Colon (tissue), 2 donors: ENCODE measurements around the gene CACFD1.

ENCODE experiments used
- FAIRE-seq: peaks from 2 replicates; lab custom pipeline; 2012; peaks lifted over from hg19 to GRCh38; lab: Jason Lieb, UNC
- donor health status: control.
- donor health status: control.

Gene CACFD1

GRCh38 chr9:133459476-133460404, at the start of gene CACFD1:
Gene CACFD1, plus strand, starts transcription at chr9:133459978. Its CDS starts 89 bp downstream, at chr9:133460067.
- no peak for FAIRE-seq

DNA sequence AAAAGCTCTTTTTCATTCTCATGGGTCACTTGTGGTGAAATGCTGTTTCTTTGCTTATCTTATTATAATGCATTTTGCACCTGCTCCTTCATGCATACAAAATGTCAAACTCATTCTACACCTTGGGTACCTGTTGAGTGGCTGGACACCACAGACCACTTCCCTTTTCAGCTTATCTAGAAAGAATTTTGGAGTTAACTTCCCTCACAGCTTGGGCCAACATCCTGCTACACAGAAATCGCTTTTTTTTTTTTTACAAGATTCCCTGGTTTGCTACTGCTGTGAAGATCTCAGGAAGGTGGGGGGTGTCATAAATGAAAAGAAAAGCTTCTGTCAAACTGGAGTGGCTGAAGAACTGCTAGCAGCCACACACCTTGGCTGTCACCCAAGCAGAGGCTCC, 44.6 kb upstream of the CACFD1 start:
- no peak for FAIRE-seq

DNA sequence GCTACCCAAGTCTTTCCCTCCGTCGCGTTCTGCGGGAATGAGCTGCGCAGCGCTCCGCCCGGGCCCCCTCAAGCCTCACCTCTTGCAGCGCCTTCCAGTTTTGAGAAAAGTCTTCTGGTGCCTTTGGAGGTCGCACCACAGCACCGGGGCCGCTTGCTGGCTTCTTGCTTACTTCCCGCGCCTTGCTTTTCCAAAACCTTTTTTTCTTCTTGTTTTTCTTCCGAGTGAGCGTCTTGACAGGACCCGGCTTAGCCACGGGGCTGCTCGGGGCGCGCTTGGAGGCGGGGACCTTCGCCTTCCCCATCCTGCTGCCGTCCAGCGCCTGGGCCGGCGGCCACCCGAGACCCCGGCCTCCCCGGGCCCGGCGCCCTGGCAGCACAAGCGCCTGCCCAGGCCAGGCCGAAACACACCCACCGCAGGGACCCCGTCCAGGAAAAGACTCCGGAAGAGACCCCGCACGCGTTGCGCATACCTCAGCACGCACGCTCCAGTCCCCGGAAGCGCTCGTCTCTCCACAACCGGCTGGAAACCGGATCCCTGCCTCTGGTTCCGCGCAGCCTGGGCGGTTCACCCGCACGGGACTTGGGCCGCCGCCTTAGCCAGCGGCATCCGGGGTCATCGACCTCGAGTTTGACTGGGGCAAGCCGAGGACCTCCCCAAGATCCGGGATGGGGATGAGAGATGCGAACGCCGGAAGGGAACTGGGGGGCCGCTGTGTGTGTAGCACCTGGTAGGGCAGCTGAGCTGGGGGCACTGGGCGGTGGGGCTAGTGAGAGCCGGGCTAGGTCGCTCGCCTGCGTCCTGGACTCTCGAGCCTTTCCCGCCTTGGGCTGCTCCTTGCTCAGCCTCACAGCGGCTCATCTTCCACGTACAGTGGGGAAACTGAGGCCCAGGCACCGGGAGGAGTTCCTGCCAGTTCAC, 42.0 kb upstream of the CACFD1 start, which contains the start of gene REXO4:
Gene REXO4, minus strand, starts transcription at position 470 of the 921 bp plus-strand sequence. Its CDS starts 166 bp downstream, at position 304.
- no peak for FAIRE-seq

- no peak for FAIRE-seq
Observed at GRCh38 chr9:133419005-133419404, 40.8 kb upstream of the CACFD1 start.

DNA sequence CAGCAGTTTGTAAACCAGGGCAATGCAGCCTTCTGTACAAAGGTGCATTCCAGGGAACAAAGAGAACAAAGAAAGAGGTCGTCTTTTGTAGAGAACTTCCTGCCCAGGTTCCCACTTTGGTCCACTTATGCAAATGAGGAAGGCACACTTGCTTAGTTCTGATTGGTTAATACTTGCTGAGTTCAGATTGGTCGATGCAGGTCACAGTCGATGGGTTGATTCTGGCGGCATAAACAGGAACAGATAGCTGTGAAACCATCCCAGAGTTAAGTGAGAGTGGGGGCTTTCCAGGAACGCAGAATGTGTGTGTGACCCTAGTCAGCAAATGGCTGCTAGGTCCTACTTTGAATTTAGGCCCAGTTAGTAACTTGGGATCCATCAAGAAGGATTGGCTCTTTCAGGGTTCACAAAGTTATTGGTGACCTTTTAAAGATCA, 39.4 kb upstream of the CACFD1 start:
- no peak for FAIRE-seq

- no peak for FAIRE-seq
Observed at GRCh38 chr9:133421615-133422542, 37.9 kb upstream of the CACFD1 start, which contains the start of gene ADAMTS13. Gene ADAMTS13, plus strand, starts transcription at chr9:133422367. Its CDS starts 77 bp downstream, at chr9:133422444.

DNA sequence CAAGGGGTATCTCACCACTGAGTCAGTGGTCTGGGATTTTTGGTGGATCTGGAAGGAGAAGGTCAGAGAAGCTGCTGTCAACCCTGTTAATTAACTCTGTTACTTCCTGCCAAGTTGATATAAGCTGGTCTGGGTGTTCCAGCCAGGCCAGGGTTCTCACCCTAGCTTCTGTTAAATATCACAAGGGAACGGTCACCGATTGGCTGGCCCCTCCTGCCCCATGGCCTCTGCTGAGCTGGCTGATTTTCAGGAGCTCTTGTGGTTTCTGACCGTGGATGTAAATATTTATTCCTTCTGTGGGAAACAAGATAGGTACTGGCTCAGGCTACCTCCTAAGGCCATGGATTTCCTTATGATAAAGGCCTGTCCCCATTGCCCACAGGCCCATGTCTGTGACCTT, 36.6 kb upstream of the CACFD1 start:
- FAIRE-seq, result no peak

- no peak for FAIRE-seq
Observed at GRCh38 chr9:133424187-133424586, 35.6 kb upstream of the CACFD1 start.

DNA sequence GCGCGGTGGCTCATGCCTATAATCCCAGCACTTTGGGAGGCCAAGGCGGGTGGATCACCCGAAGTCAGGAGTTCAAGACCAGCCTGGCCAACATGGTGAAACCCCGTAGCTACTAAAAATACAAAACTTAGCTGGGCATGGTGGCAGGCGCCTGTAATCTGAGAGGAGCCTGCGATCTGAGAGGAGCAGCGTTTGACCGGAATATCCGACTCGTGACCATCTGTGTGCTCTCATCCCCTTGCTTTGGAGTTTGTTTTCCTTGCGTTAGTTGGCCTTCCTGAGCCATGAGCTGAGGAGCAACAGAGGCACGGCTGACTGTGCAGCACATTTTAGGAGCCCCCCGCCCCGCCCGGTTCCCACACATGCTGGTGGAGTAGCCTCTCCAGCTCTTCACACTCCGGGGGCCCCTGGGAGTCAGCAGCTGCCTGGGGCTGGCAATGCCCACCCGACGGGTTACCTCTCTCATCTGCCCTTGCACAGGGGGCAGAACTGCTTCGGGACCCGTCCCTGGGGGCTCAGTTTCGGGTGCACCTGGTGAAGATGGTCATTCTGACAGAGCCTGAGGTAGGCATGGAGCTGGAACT, 34.6 kb upstream of the CACFD1 start:
- FAIRE-seq, result no peak

DNA sequence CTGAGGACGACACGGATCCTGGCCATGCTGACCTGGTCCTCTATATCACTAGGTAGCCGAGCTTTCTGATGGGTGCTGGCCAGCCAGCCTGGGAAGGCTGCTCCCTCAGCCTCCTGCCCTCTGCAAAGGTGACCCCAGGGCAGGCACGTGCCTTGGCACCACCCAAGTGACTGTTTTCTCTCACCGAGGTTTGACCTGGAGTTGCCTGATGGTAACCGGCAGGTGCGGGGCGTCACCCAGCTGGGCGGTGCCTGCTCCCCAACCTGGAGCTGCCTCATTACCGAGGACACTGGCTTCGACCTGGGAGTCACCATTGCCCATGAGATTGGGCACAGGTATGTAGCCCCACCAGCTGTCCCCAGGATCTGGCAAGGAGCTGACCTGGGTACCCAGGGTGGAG, 33.8 kb upstream of the CACFD1 start:
- FAIRE-seq, result no peak

GRCh38 chr9:133427658-133428348, 32.0 kb upstream of the CACFD1 start:
- FAIRE-seq, result no peak

- FAIRE-seq, result no peak
Observed at GRCh38 chr9:133428617-133429101, 31.1 kb upstream of the CACFD1 start.

DNA sequence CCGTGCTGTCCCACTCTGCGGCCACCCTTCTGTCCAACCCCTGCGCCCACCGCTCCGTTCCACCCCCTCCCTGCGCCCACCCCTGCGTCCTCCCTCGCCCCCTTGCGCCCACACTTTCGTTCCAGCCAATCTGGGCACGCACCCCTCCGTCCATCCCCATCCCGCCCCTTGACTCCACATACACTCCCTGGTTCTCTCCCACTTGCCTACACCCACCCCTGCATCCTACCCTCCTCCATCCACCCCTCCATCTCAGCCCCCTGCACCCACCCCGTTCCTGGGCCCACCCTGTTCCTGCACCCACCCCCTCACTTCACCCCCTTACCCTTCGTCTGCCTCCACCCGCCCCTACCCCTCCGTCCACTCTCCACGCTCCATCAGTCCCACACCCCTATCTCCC, 30.6 kb upstream of the CACFD1 start:
- FAIRE-seq, result no peak

GRCh38 chr9:133429641-133430161, 30.1 kb upstream of the CACFD1 start:
- FAIRE-seq, result no peak

- no peak for FAIRE-seq
Observed at GRCh38 chr9:133430244-133430643, 29.5 kb upstream of the CACFD1 start.

GRCh38 chr9:133433351-133433843, 26.4 kb upstream of the CACFD1 start:
- no peak for FAIRE-seq

DNA sequence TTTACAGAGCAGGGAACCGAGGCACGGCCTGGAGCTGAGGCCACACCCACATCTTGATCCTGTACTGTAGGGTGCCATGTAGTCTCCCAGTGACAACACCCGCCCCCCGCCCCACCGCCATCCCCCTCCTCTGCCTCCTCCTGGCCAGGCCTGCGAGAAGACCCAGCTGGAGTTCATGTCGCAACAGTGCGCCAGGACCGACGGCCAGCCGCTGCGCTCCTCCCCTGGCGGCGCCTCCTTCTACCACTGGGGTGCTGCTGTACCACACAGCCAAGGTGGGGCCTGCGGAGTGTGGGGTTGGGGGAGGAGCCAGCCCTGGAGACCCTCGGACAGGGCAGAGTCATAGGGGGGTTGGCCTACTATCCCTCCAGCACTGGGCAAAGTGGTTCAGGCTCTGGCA, 23.1 kb upstream of the CACFD1 start:
- no peak for FAIRE-seq

DNA sequence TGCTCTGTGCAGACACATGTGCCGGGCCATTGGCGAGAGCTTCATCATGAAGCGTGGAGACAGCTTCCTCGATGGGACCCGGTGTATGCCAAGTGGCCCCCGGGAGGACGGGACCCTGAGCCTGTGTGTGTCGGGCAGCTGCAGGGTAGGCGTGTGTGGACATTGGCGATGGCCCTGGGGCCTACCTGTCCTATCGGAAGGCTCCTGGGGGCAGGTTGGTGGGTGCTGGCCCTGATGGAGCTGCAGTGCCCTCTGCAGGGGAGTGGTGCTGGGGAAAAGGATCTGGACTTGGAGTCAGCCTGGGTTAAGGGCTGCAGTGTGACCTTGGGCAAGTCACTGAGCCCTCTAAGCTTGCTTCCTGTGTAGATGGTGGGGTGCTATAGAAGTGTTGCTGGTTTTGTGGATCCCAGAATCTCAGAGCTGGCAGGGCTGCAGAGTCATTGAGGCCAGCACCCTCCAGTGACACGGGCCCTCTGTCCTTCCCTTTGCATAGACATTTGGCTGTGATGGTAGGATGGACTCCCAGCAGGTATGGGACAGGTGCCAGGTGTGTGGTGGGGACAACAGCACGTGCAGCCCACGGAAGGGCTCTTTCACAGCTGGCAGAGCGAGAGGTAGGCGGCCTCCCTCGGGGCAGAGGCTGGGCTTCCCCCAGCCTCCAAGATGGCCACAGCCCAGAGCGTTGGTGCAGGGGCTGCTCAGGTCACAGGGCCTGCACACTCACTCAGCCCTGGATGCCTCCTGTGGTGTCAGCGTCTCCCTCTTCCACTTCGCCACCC, 21.8 kb upstream of the CACFD1 start:
- no peak for FAIRE-seq

- FAIRE-seq, result no peak
Observed at GRCh38 chr9:133439337-133439736, 20.4 kb upstream of the CACFD1 start.
